K562 (cell line): ENCODE results near the gene SLC12A6. TPM values are rescaled to one million over a fixed set of nuclear protein-coding genes. Genes with fewer than 3 reads are reported as not detected.
A peak's percentile ranks its signal among the peaks of the same experiment; 100 is the strongest.

ENCODE experiments used
- CBX1 ChIP-seq: sonication (generic); IDR thresholded peaks from 2 replicates; pipeline ENCODE4 v1.6.1; 2016; ENCODE audit warnings: antibody characterized with exemption, low read depth, mild to moderate bottlenecking
- CHD4 ChIP-seq: fragments of 200-600 bp; sonication (generic); IDR thresholded peaks from 3 replicates; pipeline ENCODE4 v1.6.1; 2012; ENCODE audit warnings: low read depth, mild to moderate bottlenecking, mixed read lengths, low read length, inconsistent platforms; ENCODE audit not compliant: insufficient read depth, insufficient replicate concordance, poor library complexity, severe bottlenecking
- FUS ChIP-seq: fragments of 200-400 bp; formaldehyde crosslinking; optimal IDR thresholded peaks from 2 replicates; pipeline ENCODE3; 2017; ENCODE audit warnings: low read depth, low read length
- GATAD2A ChIP-seq: fragments of 450-650 bp; IDR thresholded peaks from 2 replicates; pipeline ENCODE4 v1.6.1; 2017
- GATAD2B ChIP-seq: fragments of 450-650 bp; IDR thresholded peaks from 2 replicates; pipeline ENCODE4 v1.6.1; 2017; ENCODE audit warnings: mild to moderate bottlenecking, borderline replicate concordance
- HCFC1 ChIP-seq: IDR thresholded peaks from 2 replicates; pipeline ENCODE4 v1.6.1; 2012; ENCODE audit warnings: low read depth, low read length, improper control_type of control experiment
- HDAC2 ChIP-seq: fragments of 450-650 bp; IDR thresholded peaks from 2 replicates; pipeline ENCODE4 v1.6.1; 2016; ENCODE audit warnings: mild to moderate bottlenecking
- HEY1 ChIP-seq: fragments of 250-450 bp; sonication (Bioruptor Pico); IDR thresholded peaks from 2 replicates; pipeline ENCODE4 v1.5.0; 2020; ENCODE audit warnings: mild to moderate bottlenecking, moderate library complexity, borderline replicate concordance
- L3MBTL2 ChIP-seq: fragments of 450-650 bp; IDR thresholded peaks from 2 replicates; pipeline ENCODE4 v1.6.1; 2016; ENCODE audit warnings: mild to moderate bottlenecking, moderate library complexity
- MED1 ChIP-seq: sonication (generic); formaldehyde crosslinking; IDR thresholded peaks from 2 replicates; pipeline ENCODE4 v1.8.1; 2023; ENCODE audit warnings: missing genetic modification reagents, borderline replicate concordance
- MITF ChIP-seq: IDR thresholded peaks from 2 replicates; pipeline ENCODE4 v1.6.1; 2014; ENCODE audit warnings: antibody characterized with exemption
- NR2C2 ChIP-seq, 2 experiments: fragments of 200-800 bp in 1 of 2; sonication (Bioruptor generic) in 1 of 2; sonication (generic) in 1 of 2; formaldehyde crosslinking in 1 of 2; IDR thresholded peaks; 2 replicates each; pipeline versions ENCODE4 v1.6.1 to v1.8.0; 2016 to 2022; ENCODE audit warnings: mild to moderate bottlenecking in 1 of 2, missing compliant biosample characterization in 1 of 2, missing genetic modification characterization in 1 of 2, missing genetic modification reagents in 1 of 2
- NR4A1 ChIP-seq, 2 experiments: fragments of 250-450 bp in 1 of 2; fragments of 450-650 bp in 1 of 2; sonication (Bioruptor Pico) in 1 of 2; IDR thresholded peaks; 2 replicates each; pipeline versions ENCODE4 v1.4.0 to v1.6.1; 2016 to 2020; ENCODE audit warnings: mild to moderate bottlenecking in 2 of 2, missing compliant biosample characterization in 1 of 2, missing genetic modification characterization in 1 of 2, moderate library complexity in 1 of 2
- POLR2H ChIP-seq: IDR thresholded peaks from 2 replicates; pipeline ENCODE4 v1.6.1; 2016; ENCODE audit warnings: missing genetic modification characterization, low read depth, mild to moderate bottlenecking, control low read depth, missing compliant biosample characterization, moderate library complexity
- SAP30 ChIP-seq: fragments of 200-600 bp; sonication (generic); IDR thresholded peaks from 2 replicates; pipeline ENCODE4 v1.6.1; 2012; ENCODE audit warnings: borderline replicate concordance, low read depth, mild to moderate bottlenecking, moderate library complexity, low read length, control low read depth, inconsistent platforms; ENCODE audit not compliant: insufficient read depth, poor library complexity, severe bottlenecking
- SMARCA5 ChIP-seq: fragments of 450-650 bp; IDR thresholded peaks from 2 replicates; pipeline ENCODE4 v1.6.1; 2016
- SNRNP70 ChIP-seq: fragments of 200-400 bp; formaldehyde crosslinking; optimal IDR thresholded peaks from 2 replicates; pipeline ENCODE3; 2017; ENCODE audit warnings: low read depth, low read length
- SP2 ChIP-seq: IDR thresholded peaks from 2 replicates; pipeline ENCODE4 v1.6.1; 2011; ENCODE audit warnings: mild to moderate bottlenecking, low read depth, low read length, moderate library complexity; ENCODE audit not compliant: poor library complexity, severe bottlenecking; ENCODE audit errors: extremely low read depth
- SRSF7 ChIP-seq: fragments of 200-400 bp; formaldehyde crosslinking; optimal IDR thresholded peaks from 2 replicates; pipeline ENCODE3; 2017; ENCODE audit warnings: mild to moderate bottlenecking, low read depth, low read length
- STAT6 ChIP-seq: sonication (generic); formaldehyde crosslinking; IDR thresholded peaks from 2 replicates; pipeline ENCODE4 v1.8.1; 2023; ENCODE audit warnings: mild to moderate bottlenecking, missing genetic modification reagents
- TRIM24 ChIP-seq, 2 experiments: fragments of 450-650 bp; IDR thresholded peaks; 2 replicates each; pipeline ENCODE4 v1.6.1; 2016
- WHSC1 ChIP-seq: IDR thresholded peaks from one replicate; pipeline ENCODE4 v1.6.1; 2012; ENCODE audit warnings: low read length, control low read depth, inconsistent platforms
- polyA plus RNA-seq, 8 experiments: library from polyadenylated mRNA; depleted of rRNA in 4 of 8; stranded (reverse) in 5 of 8; unstranded in 3 of 8; fragments of >200 nt; fragmentation: Nextera tagmentation in 2 of 8; fragmentation: Illumina TruSeq in 1 of 8; extraction: Ambion mirVana in 2 of 8; extraction: Trizol in 1 of 8; gene quantifications; 2 replicates each; pipeline versions ENCODE4 v1.2.1 to v1.2.3, GENCODE V29; 2011 to 2014; ENCODE audit warnings: inconsistent platforms in 1 of 8, missing spikeins in 1 of 8
- total RNA-seq, 7 experiments: library from RNA; depleted of rRNA in 6 of 7; stranded (reverse); fragments of >200 nt in 6 of 7; fragmentation: Illumina TruSeq in 2 of 7; extraction: Trizol in 2 of 7; gene quantifications; 2 replicates each; pipeline versions ENCODE4 v1.2.1 to v1.2.3, GENCODE V29; 2011 to 2021; ENCODE audit warnings: low replicate concordance in 1 of 7

SLC12A6 gene
- total and polyA plus RNA-seq, 9 of the 15 experiments (the other 6 are each of a cell fraction or from before 2014, with no cell fraction given), result 1.4 to 16.4 (median 6.7) TPM

- no peak for TF ChIP-seq NR2C2 (CRISPR knock-in tag; IDR thresholded peaks at IDR 0.05)
- TF ChIP-seq NR2C2 (tag; IDR thresholded peaks at IDR 0.05), result peak; percentile 70
- peak; percentile 49 for TF ChIP-seq HDAC2
- 0 out of 4 replicates have a peak, but pooled peaks of 1 of the 2 experiments have one; percentile 21 for TF ChIP-seq TRIM24 (IDR thresholded peaks at IDR 0.05)
- TF ChIP-seq SAP30, result peak; percentile 21
- peak; percentile 89 for TF ChIP-seq L3MBTL2
- peak; percentile 49; the same call in 1 of the 2 replicates for TF ChIP-seq GATAD2A
- no peak for TF ChIP-seq MED1 (CRISPR knock-in tag)
- no peak for TF ChIP-seq CHD4
- TF ChIP-seq SNRNP70, result no peak
- peak; percentile 75; the same call in 1 of the 2 replicates for TF ChIP-seq SMARCA5
- TF ChIP-seq SRSF7, result no peak
- TF ChIP-seq HEY1 (CRISPR knock-in tag), result no peak
- no peak for TF ChIP-seq SP2
- no peak for TF ChIP-seq WHSC1
- TF ChIP-seq CBX1, result peak; percentile 74
- no peak for TF ChIP-seq MITF
- no peak for TF ChIP-seq NR4A1 (CRISPR knock-in tag; IDR thresholded peaks at IDR 0.05)
- TF ChIP-seq NR4A1 (tag; IDR thresholded peaks at IDR 0.05), result 0 out of 2 replicates have a peak, but pooled peaks have one; percentile 46
- no peak for TF ChIP-seq POLR2H (tag)
- 0 out of 2 replicates have a peak, but pooled peaks have one; percentile 12 for TF ChIP-seq STAT6
- TF ChIP-seq GATAD2B, result 0 out of 2 replicates have a peak, but pooled peaks have one; percentile 28
- no peak; the same call in 1 of the 2 replicates for TF ChIP-seq HCFC1
- peak; percentile 74 for TF ChIP-seq FUS
Measured at GRCh38 chr15:34367101-34368081, 29.8 kb upstream of the SLC12A6 start, which contains the start of gene LPCAT4 (continued).
